Tongue (tissue), 2 donors: ENCODE results near the gene KCNK15. TPM values are rescaled to one million over a fixed set of nuclear protein-coding genes. Genes with fewer than 3 reads are reported as not detected.

Source experiments
- DNase-seq: peaks from one replicate; pipeline ENCODE4 v3.0.0-alpha.2; 2015
- total RNA-seq: library from RNA; depleted of rRNA; stranded (reverse); fragments of >200 nt; gene quantifications from one replicate; pipeline ENCODE4 v1.2.3, GENCODE V29; 2014

KCNK15 gene
- total RNA-seq, 1 donor from 2014 or later = 0.41 TPM

DNA sequence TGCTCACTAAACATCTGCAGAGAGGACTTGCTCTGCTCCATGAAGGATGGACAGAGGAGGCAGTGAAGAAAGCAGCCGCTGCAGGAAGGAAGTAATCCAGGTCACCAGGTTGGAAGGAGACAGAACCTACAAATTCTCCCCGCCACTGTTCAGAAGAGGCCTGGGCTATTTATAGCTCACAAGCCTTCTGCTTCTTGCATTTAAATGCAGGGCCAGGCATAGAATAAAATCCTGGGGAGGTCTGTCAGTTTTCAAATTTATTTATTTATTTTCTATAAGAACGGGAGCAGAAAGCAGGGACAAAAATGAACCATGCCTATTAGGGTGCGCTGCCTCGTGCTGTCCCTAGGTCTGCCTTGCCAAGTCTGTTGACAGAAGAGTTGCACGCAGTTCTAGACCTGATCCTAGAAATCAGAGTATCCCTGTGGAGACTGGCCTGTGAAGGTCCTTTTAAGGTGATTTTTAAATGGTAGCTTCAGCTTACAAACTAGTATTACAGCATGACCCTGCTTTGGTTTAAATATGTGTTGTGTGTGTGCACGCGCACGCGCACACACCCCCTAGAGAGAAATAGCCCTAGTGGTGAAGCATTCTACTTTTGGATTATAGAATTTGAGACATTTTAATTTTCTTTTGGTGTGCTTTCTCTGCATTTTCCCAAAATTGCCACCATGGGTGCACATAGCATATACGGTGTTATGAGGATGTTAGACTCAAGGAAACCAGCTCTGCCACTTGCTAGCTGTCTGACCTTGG is 45.2 kb downstream of the KCNK15 start:
- no peak for DNase-seq

DNA sequence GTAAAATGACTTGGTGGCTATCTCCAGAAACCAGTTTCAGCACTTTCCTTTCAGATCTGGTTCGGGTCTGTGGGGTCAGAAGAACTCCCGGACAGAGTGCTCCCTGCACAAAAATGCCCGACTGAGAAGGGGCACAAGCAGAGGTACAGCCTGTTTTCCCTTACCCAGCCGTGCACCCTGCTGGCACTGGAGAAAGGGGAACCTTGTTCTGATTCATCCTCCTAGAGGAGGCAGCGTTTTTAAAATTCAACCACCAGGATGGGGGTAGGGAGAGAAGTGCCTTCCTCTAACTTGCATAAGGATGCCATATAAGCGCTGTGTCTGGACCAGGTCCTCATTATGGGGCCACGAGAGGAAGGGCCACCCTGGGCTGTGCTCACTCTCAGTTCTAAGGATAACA is 47.1 kb downstream of the KCNK15 start:
- no peak for DNase-seq

DNA sequence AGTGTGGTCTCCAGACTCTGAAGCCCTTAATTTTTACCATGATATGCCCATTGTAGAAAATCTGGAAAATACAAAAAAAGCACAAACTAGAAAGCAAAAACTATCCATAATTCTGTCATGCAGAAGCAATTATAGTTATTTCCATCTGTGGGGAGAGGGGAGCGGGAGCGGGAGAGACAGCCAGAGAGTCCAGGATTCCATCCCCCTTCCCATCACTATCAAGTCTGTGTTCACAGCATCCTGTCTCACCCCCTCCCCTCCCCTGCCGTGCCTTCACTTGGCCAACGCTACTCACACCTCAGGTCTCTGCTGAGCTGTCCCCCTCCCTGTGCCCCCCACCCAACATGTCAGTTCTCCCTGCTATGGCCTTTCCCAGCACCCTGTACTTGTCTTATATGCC is 50.2 kb downstream of the KCNK15 start:
- DNase-seq = no peak

DNA sequence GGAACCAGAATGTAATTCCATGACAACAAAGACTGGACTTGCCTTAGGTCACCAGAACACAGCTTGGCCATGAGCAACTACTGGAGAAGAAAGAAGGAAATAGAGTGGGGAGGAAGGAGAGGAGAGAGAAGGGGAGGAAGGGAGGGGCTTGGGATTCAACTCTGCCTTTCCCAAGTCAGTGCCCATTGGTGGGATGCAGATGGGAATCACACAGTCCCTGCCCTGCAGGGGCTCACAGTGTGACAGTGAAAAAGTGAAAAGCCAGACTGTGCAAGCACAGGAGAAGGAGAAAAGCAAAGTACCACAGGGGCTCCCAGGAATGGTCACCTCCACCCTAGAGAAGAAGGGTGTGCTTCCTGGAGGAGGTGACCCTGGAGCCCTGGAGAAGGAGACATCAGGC is 50.6 kb downstream of the KCNK15 start:
- DNase-seq = no peak

DNA sequence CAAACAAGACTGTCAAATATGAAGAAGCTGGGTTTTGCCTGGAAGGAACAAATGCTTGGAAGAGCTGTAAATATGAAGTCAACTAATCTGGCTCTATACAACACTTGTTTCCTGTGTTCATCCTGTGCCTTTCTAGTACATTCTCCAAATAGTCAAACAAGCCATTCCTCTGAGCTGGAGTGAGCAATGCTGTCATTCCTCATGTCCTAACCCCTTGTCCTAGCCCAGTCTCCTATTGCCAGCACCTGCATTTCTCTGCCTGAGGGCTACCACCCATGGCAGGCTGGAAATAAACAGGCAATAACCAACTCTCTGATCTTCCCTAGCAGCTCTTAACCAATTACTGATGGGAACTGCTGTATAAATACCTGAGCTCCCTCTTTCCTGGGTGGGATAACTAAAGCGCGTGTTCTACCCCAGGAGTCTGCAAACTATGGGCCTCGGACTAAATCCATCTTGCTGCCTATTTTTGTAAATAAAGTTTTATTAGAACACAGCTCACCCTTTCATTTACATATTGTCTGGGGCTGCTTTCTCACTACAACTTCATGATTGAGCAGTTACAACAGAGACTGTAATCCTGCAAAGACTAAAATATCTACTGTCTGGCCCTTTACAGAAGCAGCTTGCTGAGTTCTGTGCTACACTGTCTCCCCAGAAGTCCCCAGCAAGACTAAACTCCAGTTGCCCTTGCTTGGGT is 51.2 kb downstream of the KCNK15 start:
- no peak for DNase-seq

DNA sequence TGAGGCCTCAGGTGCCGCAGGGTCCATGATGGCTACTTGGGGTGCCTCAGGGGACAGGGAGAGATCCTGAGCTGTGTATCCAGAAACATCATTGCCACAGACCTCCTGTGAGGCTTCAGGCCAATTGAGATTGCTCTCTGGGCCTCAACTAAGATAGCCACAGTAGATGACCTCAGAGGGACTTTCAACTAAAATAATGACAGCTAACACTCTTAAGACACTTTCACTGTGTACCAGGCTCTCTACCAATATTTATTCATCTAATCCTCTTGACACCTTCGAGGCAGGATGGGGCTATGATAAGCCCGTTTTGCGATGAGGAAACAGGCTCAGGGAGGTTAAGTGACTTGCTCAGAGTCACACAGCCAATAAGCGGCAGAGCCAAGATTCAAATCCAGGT is 54.0 kb downstream of the KCNK15 start:
- DNase-seq = no peak

DNA sequence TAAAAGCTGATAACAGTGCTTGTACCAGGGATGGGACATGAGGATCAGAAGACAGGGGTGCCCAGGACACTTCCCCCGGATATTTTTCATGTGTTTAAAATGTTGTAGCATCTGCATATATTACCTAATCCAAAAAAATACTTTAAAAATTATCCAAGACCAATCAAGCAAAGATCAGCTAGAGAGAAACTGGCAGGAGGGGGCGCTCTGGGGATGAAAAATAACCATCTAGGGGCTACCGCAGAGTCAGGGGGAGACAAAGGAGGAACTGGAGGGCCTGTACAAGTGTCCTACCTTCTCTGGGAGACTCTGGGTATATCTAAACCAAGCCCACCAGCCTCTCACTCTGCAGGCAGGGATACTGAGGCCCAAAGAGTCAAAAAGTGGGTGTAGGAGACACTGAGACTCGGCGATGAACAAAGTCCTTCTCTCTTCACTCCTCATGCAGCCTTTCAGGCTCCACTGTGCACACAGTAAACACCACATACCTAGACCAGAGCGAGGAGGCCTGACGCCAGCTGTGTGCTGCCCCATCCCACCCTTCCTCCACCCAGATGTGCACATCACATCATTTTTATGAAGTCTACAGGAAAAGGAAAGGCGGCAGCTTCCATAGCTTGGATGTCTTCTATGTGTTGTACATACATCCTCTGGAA is 54.9 kb downstream of the KCNK15 start:
- DNase-seq = no peak

Other genes with a start within 250 kb of the KCNK15 start
- 42.9 TPM for gene SERINC3, start 223.8 kb upstream of the KCNK15 start, total RNA-seq
- gene PKIG, start 163.3 kb upstream of the KCNK15 start, total RNA-seq = 42.5 TPM
- gene ADA, start 94.2 kb upstream of the KCNK15 start, total RNA-seq = 7.3 TPM
- 0.62 TPM for gene CCN5, start 30.5 kb upstream of the KCNK15 start, total RNA-seq
- 3.7 TPM for gene RIMS4, start 64.7 kb downstream of the KCNK15 start, total RNA-seq
- gene YWHAB, start 139.8 kb downstream of the KCNK15 start, total RNA-seq = 82.2 TPM
- 6.4 TPM for gene PABPC1L, start 164.2 kb downstream of the KCNK15 start, total RNA-seq
- 8.1 TPM for gene TOMM34, start 214.5 kb downstream of the KCNK15 start, total RNA-seq
- 24.4 TPM for gene STK4, start 220.6 kb downstream of the KCNK15 start, total RNA-seq